Measurements from ENCODE around the gene FRRS1.
"Not testable (repeated sequence)": the region's sequence is repeated elsewhere in the genome, so short reads cannot be mapped to it uniquely, and the experiment has no call there.

The FRRS1 gene
- total RNA-seq: 0.62 to 1.5 reads per million in 2 donors

- DNase-seq: peak in 2 of 5 experiments; percentile 18 to 86
These were observed at the start of gene FRRS1 for GRCh38 chr1:99766378-99766800. Gene FRRS1 (minus strand): TSS chr1:99766635. CDS start chr1:99748768, 17,867 bp downstream.

DNA sequence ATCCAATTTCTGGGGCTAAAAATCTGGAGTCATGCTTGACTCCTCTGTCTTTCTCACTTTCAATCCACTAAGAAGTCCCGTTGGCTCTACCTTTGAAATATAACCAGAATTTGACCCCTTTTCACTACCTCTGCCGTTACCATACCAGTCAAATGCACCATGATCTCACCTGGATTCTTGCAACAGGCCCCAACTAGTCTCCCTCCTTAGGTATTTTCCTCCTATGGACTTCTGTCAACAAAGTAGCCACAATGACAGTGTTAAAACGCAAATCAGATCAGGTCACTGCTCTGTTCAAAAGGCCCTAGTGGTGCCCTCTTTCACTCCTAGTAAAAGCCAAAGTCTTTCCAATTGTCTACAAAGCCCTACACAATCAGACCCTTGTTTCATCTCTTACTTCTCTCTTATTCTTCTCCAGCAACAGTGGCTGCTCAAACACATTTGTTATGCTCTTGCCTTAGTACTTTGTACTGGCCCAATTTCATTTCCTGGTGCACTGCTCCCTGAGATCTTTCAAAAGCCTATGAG lies 48.0 kb upstream of the FRRS1 start:
- no peak for DNase-seq

GRCh38 chr1:99811747-99812146 lies 45.3 kb upstream of the FRRS1 start:
- no peak for DNase-seq

GRCh38 chr1:99811075-99811474 lies 44.6 kb upstream of the FRRS1 start:
- no peak for DNase-seq

DNA sequence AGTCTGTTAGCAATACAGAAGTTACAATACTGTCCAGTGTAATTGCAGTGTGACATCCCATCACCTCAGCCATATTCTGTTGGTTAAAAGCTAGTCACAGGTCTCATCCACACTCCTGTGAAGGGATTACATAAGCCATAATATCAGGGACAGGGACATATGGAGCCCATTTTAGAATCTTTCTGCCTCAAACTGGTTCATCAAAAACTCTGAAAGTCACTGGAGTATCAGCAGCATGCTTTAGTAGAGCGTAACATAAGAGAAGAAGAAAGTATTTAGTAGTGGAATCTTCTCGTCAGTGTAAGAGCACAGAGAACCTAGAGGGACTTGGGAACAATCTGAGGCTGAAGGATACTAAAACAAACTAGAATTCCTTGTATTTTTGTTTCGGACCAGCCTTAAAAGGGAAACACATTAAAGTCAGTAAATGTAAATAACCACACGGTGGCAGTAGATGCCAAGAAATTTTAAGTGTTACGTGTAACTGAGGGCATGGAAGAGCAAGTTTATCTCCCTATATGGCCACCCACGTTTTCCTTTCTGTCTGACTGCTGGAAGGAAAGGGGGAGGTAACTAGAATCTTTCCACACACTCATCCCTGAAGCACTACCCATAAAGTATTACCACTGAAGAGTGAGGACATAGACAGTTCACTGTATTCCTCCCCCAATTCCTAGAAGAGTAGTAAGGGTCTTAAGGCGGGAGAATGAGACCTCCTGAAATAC lies 42.1 kb upstream of the FRRS1 start:
- DNase-seq: peak in 2 of 5 experiments; percentile 24 to 78

DNA sequence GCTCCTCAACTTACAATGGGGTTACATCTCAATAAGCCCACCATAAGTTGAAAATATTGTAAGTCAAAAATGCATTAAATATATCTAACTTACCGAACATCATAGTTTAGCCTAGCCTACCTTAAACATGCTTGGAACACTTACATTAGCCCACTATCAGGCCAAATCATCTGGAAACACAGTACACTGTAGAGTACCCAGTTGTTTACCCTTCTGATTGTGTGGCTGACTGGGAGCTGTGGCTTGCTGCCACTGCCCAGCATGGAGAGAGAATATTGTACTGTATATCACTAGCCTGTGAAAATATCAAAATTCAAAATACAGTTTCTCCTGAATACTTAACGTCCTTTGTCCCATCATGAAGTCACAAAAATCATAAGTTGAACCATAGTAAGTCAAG lies 40.4 kb upstream of the FRRS1 start:
- DNase-seq: no peak

- no peak for DNase-seq
These were observed 35.1 kb upstream of the FRRS1 start for GRCh38 chr1:99801584-99801983.

DNA sequence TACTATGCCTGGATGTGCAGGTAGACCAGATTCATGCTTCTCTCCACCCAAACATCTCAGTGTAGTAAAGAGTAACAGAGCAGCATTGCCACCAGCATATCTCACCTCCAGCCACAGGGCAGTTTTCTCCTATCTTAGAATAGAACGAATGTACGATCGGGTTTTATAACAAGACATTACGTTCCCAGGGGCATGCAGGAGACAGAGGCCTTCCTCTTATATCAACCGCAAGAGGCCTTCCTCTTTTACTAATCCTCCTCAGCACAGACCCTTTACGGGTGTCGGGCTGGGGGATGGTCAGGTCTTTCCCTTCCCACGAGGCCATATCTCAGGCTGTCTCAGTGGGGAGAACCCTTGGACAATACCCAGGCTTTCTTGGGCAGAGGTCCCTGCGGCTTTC lies 27.4 kb upstream of the FRRS1 start:
- not testable (repeated sequence) for DNase-seq

DNA sequence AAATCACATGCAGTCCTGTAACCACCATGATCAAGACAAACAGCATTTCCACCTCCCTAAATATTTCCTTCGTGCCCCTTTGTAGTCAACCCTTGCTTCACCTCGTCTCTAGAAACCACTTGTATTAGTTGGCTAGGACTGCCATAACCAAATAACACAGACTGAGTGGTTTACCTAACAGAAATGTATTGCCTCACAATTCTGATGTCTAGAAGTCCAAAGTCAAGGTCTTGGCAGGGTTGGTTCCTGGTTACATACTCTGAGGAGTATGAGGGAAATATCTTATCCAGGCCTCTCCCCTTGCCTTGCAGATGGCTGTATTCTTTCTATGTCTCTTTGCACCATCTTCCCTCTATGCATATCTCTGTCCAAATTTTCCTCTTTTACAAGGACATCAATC lies 23.3 kb upstream of the FRRS1 start:
- no peak for DNase-seq

DNA sequence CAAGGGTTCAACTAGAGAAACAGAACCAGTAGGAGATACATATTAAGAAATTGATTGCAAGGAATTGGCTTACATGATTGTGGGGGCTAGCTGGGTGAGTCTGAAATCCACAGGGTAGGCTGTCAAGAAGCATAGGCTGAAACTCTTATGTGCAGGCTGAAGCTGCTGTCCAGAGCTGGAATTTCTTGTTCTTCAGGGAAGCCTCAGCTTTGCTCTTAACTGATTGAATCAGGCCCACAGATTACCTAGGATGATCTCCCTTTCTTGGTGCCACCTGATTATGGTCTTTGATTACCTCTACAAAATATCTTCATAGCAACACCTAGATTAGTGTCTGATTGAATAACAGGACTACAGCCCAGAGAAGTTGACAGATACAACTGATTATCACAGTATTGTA lies 22.5 kb upstream of the FRRS1 start:
- DNase-seq: no peak

- DNase-seq: peak in 1 of 5 experiments; percentile 56
These were observed 20.5 kb upstream of the FRRS1 start for GRCh38 chr1:99786751-99787501.

GRCh38 chr1:99784809-99785255 lies 18.4 kb upstream of the FRRS1 start:
- peak in 2 of 5 experiments; percentile 24 to 74 for DNase-seq

- DNase-seq: peak in 1 of 5 experiments; percentile 45
These were observed 17.7 kb upstream of the FRRS1 start for GRCh38 chr1:99784143-99784542.

- DNase-seq: no peak
These were observed 16.5 kb upstream of the FRRS1 start for GRCh38 chr1:99782920-99783319.

GRCh38 chr1:99782397-99782796 lies 16.0 kb upstream of the FRRS1 start:
- DNase-seq: no peak

DNA sequence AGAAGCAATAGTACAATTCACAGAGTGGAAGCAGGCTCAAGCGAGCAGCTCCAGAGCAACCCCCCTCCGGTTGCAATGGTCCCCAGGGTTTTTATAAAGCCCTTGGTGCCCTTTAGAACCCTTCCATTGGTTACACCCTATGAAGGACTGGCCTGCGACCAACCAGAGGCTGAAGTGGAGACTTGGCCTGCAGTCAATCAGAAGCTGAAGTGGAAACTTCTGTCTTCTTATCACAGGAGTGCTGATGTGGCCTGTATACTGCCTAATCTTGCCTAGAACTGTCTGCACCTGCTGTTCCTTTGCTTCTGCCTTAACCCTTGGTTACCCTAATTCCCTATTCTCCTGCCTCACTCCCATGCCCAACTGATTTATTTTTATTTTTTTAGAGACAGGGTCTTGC lies 15.4 kb upstream of the FRRS1 start:
- no peak for DNase-seq

GRCh38 chr1:99777752-99778151 lies 11.3 kb upstream of the FRRS1 start:
- no peak for DNase-seq

GRCh38 chr1:99776120-99776519 lies 9.7 kb upstream of the FRRS1 start:
- DNase-seq: no peak

- no peak for DNase-seq
These were observed 6.4 kb upstream of the FRRS1 start for GRCh38 chr1:99772809-99773208.

GRCh38 chr1:99771513-99771918 lies 5.1 kb upstream of the FRRS1 start:
- no peak for DNase-seq

- DNase-seq: no peak
These were observed 2.2 kb upstream of the FRRS1 start for GRCh38 chr1:99768524-99769245.

DNA sequence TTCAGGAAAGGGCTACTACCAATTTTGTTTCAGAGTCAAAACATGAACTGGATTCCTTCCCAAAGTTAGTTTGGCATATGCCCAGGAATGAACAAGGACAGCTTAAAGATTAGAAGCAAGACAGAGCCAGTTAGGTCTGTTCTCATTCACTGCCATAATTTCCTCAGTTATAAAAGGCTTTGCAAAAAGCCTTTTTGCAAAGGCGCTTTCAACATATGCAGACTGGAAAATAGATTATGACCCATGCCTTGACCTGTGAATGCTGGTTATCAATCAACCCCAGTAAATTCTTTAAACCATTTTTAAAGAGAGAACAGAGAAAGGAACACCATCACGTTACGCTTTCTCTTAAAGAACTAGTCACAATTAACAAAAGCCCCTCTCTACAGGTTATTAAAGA lies 1.7 kb upstream of the FRRS1 start:
- no peak for DNase-seq

DNA sequence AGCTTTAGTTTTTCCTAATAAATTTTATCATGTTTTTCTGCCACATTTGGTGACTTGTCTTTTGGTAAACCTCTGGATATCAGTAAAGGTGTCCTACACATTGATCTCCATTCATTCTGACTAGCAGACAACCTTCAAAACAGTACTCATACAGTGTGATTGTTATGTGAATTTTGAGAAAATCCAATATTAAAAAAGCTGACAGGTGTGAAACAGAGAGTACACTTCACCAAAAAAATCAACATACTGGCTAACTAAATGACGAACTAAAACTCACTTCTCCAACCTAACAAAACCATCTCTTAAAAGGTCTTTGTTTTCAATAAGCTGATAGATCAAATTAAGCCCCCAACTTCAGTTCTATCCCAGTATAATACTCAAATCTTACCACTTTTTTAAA lies 1.5 kb downstream of the FRRS1 start:
- no peak for DNase-seq
